ENCODE data around the gene RBM19. TPM values are rescaled to one million over a fixed set of nuclear protein-coding genes. Genes with fewer than 3 reads are reported as not detected.

Gene RBM19
- total RNA-seq, 2 donors from 2014 or later, result 39.9 to 54.3 TPM

DNA sequence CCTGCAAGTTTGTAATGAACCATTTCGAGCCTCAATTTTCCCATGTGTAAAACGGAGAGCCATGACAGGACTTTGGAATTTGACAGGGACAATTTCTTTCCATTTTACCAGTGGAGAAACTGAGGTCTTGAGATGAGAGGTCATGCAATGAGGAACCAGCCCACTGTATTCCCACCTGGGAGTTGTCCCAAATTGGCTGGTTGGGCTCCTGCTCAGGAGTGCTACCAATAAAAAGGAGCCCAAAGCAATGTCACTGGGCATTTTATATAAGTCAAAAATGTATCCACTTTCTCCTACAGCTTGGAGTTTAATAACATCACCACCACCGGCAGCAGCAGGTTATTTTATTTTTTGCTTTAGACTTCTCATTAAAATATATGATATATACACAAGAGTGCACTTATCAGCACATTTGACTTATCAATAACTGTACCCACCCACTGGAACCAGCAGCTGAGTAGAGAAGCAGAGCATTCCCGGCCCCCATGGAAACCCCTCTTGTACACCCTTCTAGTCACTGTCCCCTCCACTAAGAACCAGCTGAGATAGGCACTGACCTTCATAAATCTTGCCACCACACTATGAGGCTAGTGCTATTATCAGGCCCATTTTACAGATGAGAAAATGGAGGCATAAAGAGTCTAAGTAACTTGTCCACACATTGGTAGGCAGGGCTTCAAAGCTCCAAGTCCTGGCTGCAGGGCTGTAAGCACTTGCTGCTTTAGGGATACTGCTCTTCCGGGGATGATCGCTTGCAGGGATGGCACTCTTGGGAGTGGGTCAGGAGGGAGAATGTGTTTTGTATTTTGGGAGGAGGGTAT lies 25.3 kb upstream of the RBM19 start:
- no peak for ATAC-seq (ENCODE audit: insufficient number of reproducible peaks, low FRiP score, low read depth)
- Histone ChIP-seq H3K27me3 (replicated peaks; ENCODE audit: insufficient read depth) (no peaks in the 10 kb centered on the region), H3K9me3 (no peaks in the 10 kb centered on the region), H3K36me3 (no peaks in the 10 kb centered on the region), H3K4me1 (ENCODE audit: control insufficient read depth in 1 of 2, low read depth in 2 of 2) (no peaks in the 10 kb centered on the region), H3K4me3 (no peak overlapping the region), H3K27ac (no peak overlapping the region)
- no peak for TF ChIP-seq CTCF (IDR thresholded peaks at IDR 0.05)
- no peak for DNase-seq (ENCODE audit: low spot score)

DNA sequence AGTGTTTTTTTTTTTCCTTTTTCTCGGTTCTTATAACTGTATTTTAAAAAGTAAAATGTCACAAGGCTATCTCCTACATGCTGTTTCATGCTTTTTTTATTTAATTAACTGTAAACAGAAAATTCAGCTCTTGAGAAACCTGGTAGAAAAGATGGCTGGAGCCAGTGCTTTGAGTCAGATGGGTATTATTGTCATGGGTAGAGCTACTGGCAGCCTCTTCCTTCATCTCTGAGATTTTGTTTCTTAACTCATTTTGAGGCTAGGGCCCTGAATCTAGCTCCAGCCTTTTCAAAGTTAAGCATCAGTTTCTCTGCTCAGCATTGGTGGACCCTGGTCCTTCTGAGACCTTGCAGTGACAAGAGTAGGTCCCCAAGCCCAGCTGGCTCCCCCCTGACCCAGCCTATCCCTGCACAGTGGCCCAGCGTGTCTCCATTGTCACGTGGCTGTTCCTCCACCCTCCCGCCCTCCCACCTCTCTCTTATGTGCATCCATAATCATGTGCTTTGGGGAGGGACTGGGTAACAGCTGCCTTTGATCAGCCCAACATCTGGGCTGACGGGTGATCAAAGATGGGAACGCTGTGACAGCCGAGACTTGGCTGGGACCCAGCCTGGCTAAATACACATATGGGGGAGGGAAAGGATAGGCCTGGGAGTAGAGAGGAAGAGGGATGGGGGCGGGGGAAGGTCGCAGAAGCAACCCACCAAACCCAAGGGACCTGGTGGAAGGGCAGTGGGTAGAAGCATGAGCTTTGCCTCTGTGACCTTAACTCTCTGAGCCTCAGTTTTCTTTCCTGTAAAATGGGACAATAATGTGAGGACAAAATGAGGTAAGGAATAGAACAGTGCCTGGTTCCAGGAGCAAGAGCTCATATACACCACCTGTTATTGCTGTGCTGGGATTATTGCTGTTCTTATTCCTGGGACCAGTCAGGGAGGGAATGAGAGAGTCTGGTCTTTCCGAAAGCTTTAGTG lies 24.4 kb upstream of the RBM19 start:
- Histone ChIP-seq H3K4me3 (no peak overlapping the region), H3K9me3 (no peaks in the 10 kb centered on the region), H3K27me3 (replicated peaks; ENCODE audit: insufficient read depth) (no peaks in the 10 kb centered on the region), H3K27ac (no peak overlapping the region), H3K4me1 (ENCODE audit: control insufficient read depth in 1 of 2, low read depth in 2 of 2) (no peaks in the 10 kb centered on the region), H3K36me3 (no peaks in the 10 kb centered on the region)
- no peak for TF ChIP-seq CTCF (IDR thresholded peaks at IDR 0.05)
- no peak for ATAC-seq (ENCODE audit: insufficient number of reproducible peaks, low FRiP score, low read depth)
- no peak for DNase-seq (ENCODE audit: low spot score)

GRCh38 chr12:113988976-113989375 lies 22.9 kb upstream of the RBM19 start:
- no peak for ATAC-seq (ENCODE audit: insufficient number of reproducible peaks, low FRiP score, low read depth)
- no peak for TF ChIP-seq CTCF (IDR thresholded peaks at IDR 0.05)
- no peak for DNase-seq (ENCODE audit: low spot score)
- no peaks in the 10 kb centered on the region for H3K27me3 ChIP-seq (replicated peaks; ENCODE audit: insufficient read depth)
- no peaks in the 10 kb centered on the region for H3K36me3 ChIP-seq
- H3K4me3 ChIP-seq, result no peak overlapping the region
- no peaks in the 10 kb centered on the region for H3K4me1 ChIP-seq (ENCODE audit: control insufficient read depth in 1 of 2, low read depth in 2 of 2)
- no peaks in the 10 kb centered on the region for H3K9me3 ChIP-seq
- H3K27ac ChIP-seq, result no peak overlapping the region

GRCh38 chr12:113988064-113988451 lies 21.9 kb upstream of the RBM19 start:
- Histone ChIP-seq H3K27me3 (replicated peaks; ENCODE audit: insufficient read depth) (no peaks in the 10 kb centered on the region), H3K4me3 (no peak overlapping the region), H3K9me3 (no peaks in the 10 kb centered on the region), H3K36me3 (no peaks in the 10 kb centered on the region), H3K4me1 (ENCODE audit: control insufficient read depth in 1 of 2, low read depth in 2 of 2) (no peaks in the 10 kb centered on the region), H3K27ac (no peak overlapping the region)
- no peak for ATAC-seq (ENCODE audit: insufficient number of reproducible peaks, low FRiP score, low read depth)
- no peak for DNase-seq (ENCODE audit: low spot score)
- TF ChIP-seq CTCF (IDR thresholded peaks at IDR 0.05), result no peak
